ENCODE results near the gene COG5.

COG5 gene

DNA sequence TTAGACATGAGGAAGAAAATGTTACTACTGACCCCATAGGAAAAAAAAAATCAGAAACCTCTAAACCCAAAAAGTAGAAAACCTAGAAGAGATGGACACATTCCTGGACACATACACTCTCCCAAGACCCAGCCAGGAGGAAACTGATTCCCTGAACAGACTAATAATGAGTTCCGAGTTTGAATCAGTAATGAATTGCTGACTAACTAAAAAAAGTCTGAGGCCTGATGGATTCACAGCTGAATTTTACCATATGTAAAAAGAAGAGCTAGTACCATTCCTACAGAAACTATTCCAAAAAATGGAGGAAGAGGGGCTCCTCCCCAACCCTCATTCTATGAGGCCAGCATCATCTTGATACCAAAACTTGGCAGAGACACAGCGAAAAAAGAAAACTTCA is 319.1 kb downstream of the COG5 start (continued):
- TF ChIP-seq BACH2 (CRISPR knock-in tag; IDR thresholded peaks at IDR 0.05; ENCODE audit: borderline replicate concordance), result no peak
- no peak for TF ChIP-seq ZNF8 (CRISPR knock-in tag; IDR thresholded peaks at IDR 0.05)
- no peak for TF ChIP-seq CSDC2 (CRISPR knock-in tag; IDR thresholded peaks at IDR 0.05)
- no peak for TF ChIP-seq ZFP30 (CRISPR knock-in tag; IDR thresholded peaks at IDR 0.05)
- TF ChIP-seq PPARA (CRISPR knock-in tag; IDR thresholded peaks at IDR 0.05; ENCODE audit: borderline replicate concordance), result no peak
- TF ChIP-seq ZNF565 (CRISPR knock-in tag; conservative IDR thresholded peaks at IDR 0.05; ENCODE audit: low read depth), result no peak
- TF ChIP-seq ZC3H10 (CRISPR knock-in tag; IDR thresholded peaks at IDR 0.05), result no peak

DNA sequence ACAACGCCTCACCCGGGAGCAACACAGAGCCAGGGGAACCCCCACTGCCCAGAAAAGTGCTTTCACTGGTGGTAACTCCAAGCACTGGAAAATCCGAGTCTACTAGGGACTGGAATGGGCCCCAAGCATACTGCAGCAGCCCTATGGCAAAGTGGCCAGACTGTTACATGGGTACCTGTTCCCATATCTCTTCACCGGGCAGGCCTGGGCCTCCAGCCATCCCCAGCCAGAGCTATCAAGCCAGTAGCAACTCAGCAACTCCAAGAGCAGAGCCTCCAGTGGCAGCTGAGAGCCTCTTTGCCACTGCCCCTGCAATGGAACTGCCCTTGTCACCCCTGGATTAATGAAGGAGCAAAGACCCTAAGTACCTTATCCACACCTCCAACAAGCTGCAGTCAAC is 321.5 kb downstream of the COG5 start:
- no peak for ATAC-seq
- TF ChIP-seq ISL1 (CRISPR knock-in tag; IDR thresholded peaks at IDR 0.05) (no peak), ZC3H10 (CRISPR knock-in tag; IDR thresholded peaks at IDR 0.05) (no peak), ARNTL (CRISPR knock-in tag; IDR thresholded peaks at IDR 0.05; ENCODE audit: borderline replicate concordance, low read depth) (no peak), ESRRG (CRISPR knock-in tag; IDR thresholded peaks at IDR 0.05) (no peak), BACH2 (CRISPR knock-in tag; IDR thresholded peaks at IDR 0.05; ENCODE audit: borderline replicate concordance) (no peak), ZNF565 (CRISPR knock-in tag; conservative IDR thresholded peaks at IDR 0.05; ENCODE audit: low read depth) (no peak), OSR1 (CRISPR knock-in tag; IDR thresholded peaks at IDR 0.05) (no peak), GLIS3 (CRISPR knock-in tag; IDR thresholded peaks at IDR 0.05) (no peak), RARB (CRISPR knock-in tag; IDR thresholded peaks at IDR 0.05) (no peak), TOX (CRISPR knock-in tag; IDR thresholded peaks at IDR 0.05; ENCODE audit: borderline replicate concordance) (no peak), ZFP3 (CRISPR knock-in tag; IDR thresholded peaks at IDR 0.05) (no peak)
- TF ChIP-seq, protein P1, sequence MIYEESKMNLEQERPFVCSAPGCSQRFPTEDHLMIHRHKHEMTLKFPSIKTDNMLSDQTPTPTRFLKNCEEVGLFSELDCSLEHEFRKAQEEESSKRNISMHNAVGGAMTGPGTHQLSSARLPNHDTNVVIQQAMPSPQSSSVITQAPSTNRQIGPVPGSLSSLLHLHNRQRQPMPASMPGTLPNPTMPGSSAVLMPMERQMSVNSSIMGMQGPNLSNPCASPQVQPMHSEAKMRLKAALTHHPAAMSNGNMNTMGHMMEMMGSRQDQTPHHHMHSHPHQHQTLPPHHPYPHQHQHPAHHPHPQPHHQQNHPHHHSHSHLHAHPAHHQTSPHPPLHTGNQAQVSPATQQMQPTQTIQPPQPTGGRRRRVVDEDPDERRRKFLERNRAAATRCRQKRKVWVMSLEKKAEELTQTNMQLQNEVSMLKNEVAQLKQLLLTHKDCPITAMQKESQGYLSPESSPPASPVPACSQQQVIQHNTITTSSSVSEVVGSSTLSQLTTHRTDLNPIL (CRISPR knock-in tag; IDR thresholded peaks at IDR 0.05; ENCODE audit: low read depth), result no peak
- TF ChIP-seq, protein P2, sequence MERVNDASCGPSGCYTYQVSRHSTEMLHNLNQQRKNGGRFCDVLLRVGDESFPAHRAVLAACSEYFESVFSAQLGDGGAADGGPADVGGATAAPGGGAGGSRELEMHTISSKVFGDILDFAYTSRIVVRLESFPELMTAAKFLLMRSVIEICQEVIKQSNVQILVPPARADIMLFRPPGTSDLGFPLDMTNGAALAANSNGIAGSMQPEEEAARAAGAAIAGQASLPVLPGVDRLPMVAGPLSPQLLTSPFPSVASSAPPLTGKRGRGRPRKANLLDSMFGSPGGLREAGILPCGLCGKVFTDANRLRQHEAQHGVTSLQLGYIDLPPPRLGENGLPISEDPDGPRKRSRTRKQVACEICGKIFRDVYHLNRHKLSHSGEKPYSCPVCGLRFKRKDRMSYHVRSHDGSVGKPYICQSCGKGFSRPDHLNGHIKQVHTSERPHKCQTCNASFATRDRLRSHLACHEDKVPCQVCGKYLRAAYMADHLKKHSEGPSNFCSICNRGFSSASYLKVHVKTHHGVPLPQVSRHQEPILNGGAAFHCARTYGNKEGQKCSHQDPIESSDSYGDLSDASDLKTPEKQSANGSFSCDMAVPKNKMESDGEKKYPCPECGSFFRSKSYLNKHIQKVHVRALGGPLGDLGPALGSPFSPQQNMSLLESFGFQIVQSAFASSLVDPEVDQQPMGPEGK (CRISPR knock-in tag; IDR thresholded peaks at IDR 0.05; ENCODE audit: borderline replicate concordance), result no peak
- TF ChIP-seq, protein P3, sequence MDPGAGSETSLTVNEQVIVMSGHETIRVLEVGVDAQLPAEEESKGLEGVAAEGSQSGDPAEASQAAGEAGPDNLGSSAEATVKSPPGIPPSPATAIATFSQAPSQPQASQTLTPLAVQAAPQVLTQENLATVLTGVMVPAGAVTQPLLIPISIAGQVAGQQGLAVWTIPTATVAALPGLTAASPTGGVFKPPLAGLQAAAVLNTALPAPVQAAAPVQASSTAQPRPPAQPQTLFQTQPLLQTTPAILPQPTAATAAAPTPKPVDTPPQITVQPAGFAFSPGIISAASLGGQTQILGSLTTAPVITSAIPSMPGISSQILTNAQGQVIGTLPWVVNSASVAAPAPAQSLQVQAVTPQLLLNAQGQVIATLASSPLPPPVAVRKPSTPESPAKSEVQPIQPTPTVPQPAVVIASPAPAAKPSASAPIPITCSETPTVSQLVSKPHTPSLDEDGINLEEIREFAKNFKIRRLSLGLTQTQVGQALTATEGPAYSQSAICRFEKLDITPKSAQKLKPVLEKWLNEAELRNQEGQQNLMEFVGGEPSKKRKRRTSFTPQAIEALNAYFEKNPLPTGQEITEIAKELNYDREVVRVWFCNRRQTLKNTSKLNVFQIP (CRISPR knock-in tag; IDR thresholded peaks at IDR 0.05; ENCODE audit: borderline replicate concordance, low read depth), result no peak

DNA sequence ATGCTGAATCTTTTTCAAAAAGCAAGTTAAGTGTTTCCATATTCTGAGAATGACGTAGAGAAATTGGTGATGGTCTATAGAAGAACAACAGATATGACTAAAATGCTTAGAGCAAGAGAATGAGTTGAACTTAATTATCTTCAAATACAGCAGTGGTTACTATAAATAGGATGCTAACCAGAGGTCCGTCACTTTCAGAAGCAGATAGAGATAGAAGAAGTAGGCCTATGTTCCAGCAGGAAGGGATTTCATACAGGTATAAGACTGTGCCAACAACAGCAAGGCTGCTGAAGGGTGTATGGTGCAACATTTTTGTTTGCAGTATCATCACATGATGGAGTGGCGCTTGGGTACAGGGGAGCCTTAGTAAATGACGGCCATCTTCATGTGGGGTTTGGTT is 326.3 kb downstream of the COG5 start:
- no peak for TF ChIP-seq RARB (CRISPR knock-in tag; IDR thresholded peaks at IDR 0.05)
- TF ChIP-seq, protein P4, sequence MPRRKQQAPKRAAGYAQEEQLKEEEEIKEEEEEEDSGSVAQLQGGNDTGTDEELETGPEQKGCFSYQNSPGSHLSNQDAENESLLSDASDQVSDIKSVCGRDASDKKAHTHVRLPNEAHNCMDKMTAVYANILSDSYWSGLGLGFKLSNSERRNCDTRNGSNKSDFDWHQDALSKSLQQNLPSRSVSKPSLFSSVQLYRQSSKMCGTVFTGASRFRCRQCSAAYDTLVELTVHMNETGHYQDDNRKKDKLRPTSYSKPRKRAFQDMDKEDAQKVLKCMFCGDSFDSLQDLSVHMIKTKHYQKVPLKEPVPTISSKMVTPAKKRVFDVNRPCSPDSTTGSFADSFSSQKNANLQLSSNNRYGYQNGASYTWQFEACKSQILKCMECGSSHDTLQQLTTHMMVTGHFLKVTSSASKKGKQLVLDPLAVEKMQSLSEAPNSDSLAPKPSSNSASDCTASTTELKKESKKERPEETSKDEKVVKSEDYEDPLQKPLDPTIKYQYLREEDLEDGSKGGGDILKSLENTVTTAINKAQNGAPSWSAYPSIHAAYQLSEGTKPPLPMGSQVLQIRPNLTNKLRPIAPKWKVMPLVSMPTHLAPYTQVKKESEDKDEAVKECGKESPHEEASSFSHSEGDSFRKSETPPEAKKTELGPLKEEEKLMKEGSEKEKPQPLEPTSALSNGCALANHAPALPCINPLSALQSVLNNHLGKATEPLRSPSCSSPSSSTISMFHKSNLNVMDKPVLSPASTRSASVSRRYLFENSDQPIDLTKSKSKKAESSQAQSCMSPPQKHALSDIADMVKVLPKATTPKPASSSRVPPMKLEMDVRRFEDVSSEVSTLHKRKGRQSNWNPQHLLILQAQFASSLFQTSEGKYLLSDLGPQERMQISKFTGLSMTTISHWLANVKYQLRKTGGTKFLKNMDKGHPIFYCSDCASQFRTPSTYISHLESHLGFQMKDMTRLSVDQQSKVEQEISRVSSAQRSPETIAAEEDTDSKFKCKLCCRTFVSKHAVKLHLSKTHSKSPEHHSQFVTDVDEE (CRISPR knock-in tag; IDR thresholded peaks at IDR 0.05), result no peak
- ATAC-seq, result peak; percentile 51

DNA sequence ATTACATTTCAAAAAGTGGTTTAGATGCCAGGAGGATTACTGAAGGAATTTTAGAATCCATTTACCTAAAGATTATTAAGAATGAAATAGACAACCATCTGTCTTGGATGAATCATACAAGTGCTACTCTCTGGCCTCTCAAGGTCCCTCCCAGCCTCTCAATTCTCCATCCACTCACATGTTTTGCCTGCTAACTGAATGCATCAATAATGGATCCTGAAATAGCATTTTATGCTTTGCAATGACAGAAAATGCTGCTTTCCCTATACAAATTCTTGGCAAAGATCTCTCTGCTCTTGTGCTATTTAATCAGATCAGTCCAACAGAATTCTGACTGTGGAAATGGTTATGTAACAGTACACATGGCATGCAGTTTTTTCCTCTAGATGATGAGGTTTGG is 326.9 kb downstream of the COG5 start:
- ATAC-seq, result peak; percentile 94
- TF ChIP-seq, protein P2 (CRISPR knock-in tag; IDR thresholded peaks at IDR 0.05; ENCODE audit: borderline replicate concordance), result no peak
- TF ChIP-seq OSR1 (CRISPR knock-in tag; IDR thresholded peaks at IDR 0.05), result no peak
- TF ChIP-seq, protein P1 (CRISPR knock-in tag; IDR thresholded peaks at IDR 0.05; ENCODE audit: low read depth), result 0 out of 2 replicates have a peak, but pooled peaks have one; percentile 24
- no peak for TF ChIP-seq ZFP30 (CRISPR knock-in tag; IDR thresholded peaks at IDR 0.05)
- peak; percentile 97 for TF ChIP-seq ISL1 (CRISPR knock-in tag; IDR thresholded peaks at IDR 0.05)
- TF ChIP-seq GLIS3 (CRISPR knock-in tag; IDR thresholded peaks at IDR 0.05), result no peak
- TF ChIP-seq, protein P3 (CRISPR knock-in tag; IDR thresholded peaks at IDR 0.05; ENCODE audit: borderline replicate concordance, low read depth), result 0 out of 2 replicates have a peak, but pooled peaks have one; percentile 8
- no peak for TF ChIP-seq ZNF565 (CRISPR knock-in tag; conservative IDR thresholded peaks at IDR 0.05; ENCODE audit: low read depth)
- TF ChIP-seq BACH2 (CRISPR knock-in tag; IDR thresholded peaks at IDR 0.05; ENCODE audit: borderline replicate concordance), result no peak
- TF ChIP-seq ARNTL (CRISPR knock-in tag; IDR thresholded peaks at IDR 0.05; ENCODE audit: borderline replicate concordance, low read depth), result no peak
- TF ChIP-seq TCF4 (CRISPR knock-in tag; IDR thresholded peaks at IDR 0.05; ENCODE audit: borderline replicate concordance), result no peak
- no peak for TF ChIP-seq PPARA (CRISPR knock-in tag; IDR thresholded peaks at IDR 0.05; ENCODE audit: borderline replicate concordance)
- TF ChIP-seq ZC3H10 (CRISPR knock-in tag; IDR thresholded peaks at IDR 0.05), result 0 out of 2 replicates have a peak, but pooled peaks have one; percentile 6
- no peak for TF ChIP-seq ESRRG (CRISPR knock-in tag; IDR thresholded peaks at IDR 0.05)
